Measurements from ENCODE around the gene RALGPS2. TPM values are rescaled to one million over a fixed set of nuclear protein-coding genes. Genes with fewer than 3 reads are reported as not detected.

RALGPS2 gene, protein sequence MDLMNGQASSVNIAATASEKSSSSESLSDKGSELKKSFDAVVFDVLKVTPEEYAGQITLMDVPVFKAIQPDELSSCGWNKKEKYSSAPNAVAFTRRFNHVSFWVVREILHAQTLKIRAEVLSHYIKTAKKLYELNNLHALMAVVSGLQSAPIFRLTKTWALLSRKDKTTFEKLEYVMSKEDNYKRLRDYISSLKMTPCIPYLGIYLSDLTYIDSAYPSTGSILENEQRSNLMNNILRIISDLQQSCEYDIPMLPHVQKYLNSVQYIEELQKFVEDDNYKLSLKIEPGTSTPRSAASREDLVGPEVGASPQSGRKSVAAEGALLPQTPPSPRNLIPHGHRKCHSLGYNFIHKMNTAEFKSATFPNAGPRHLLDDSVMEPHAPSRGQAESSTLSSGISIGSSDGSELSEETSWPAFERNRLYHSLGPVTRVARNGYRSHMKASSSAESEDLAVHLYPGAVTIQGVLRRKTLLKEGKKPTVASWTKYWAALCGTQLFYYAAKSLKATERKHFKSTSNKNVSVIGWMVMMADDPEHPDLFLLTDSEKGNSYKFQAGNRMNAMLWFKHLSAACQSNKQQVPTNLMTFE
- 10 to 100 TPM; 23.8 to 31.1 TPM for total RNA-seq
- polyA plus RNA-seq: 10 to 100 TPM in 1 of 3 donors, 1 to 10 TPM in 2; 3.1 to 14.6 (median 7.3) TPM
- total RNA-seq: 5.5 to 39.9 (median 19.9) reads per million in 6 experiments

DNA sequence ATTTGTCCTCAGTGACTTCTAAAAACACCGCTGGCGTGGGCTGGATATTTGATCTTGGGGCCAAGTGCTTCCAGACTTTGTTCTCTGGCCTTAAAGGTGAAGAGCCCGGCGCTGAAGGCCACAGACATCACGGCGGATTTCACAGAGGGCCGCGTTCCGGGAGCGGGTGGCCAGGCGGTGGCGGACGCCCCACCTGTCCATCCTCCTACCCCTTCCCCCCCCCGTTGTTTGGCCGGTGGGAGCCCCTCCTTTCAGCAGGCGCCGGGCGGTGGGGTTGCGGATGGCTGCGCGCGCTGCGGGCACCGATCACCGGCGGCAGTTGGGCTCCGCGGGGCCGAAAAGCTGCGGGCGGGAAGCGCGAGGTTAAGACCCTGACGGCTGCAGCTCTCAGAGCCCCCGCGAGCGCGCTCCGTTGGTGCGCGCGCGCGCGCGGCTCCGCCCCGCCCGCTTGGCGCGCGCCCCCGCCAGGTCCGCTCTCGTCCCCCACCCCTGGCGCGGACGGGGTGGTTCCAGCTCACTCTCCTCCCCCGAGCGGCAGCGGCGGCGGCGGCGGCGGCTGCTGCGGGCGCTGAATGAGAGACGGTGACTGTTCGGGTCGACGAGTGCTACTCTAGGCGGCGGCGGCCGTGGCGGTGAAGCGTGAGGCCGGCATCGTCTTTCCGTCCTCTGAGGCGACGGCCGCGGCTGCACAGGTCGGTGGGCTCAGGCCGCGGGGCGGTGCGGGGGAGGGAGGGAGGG is at the start of gene RALGPS2:
RALGPS2 (plus strand) TSS at position 517 of the 738 bp plus-strand sequence. CDS start 51,521 bp downstream, outside the sequence.
- ATAC-seq (peak; percentile 75 to 80), DNase-seq (peak; percentile 46 to 84 (median 72))
- peaks cover 6 to 40% (median 22%) of the 10 kb centered on the region in 4 donors for H3K4me1 Mint-ChIP-seq
- H3K27me3 Mint-ChIP-seq: peaks cover 0 to 1% (median 0%) of the 10 kb centered on the region in 5 donors
- peak within 1 kb of the TSS; percentile 41 to 95 (median 92) for H3K27ac Mint-ChIP-seq
- no peaks in the 10 kb centered on the region for H3K36me3 Mint-ChIP-seq
- peak within 1 kb of the TSS; percentile 85 to 93 (median 91) for H3K4me3 Mint-ChIP-seq
- POLR2A ChIA-PET: interaction anchor here (1.0 kb wide), 2 partner anchors 119 to 182 kb away, joined by 3 to 5 read pairs; no protein-coding TSS in a partner anchor
- H3K9me3 Mint-ChIP-seq: no peaks in the 10 kb centered on the region

DNA sequence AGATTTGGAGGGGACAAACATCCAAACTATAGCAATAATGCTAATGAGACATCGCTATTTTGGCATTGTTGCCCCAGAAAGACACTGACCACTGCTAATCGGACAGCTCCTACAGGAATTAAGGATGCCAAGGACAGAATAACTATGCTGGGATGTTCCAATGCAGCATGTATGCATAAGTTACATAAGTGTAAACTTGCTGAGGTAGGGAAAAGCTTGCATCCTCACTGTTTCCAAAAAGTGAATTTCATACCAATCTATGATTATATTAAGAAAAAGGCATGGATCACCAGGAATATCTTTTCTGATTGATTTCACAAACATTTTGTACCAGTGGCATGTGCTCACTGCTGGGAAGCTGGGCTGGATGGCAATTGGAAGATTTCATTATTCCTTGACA is 45.8 kb upstream of the RALGPS2 start:
- no peak for DNase-seq
- Mint-ChIP-seq H3K27ac (no peak overlapping the region), H3K36me3 (no peaks in the 10 kb centered on the region), H3K4me3 (no peak overlapping the region), H3K4me1 (peaks cover 0 to 20% (median 0%) of the 10 kb centered on the region in 4 donors), H3K9me3 (peaks cover 0 to 9% (median 3%) of the 10 kb centered on the region in 9 donors), H3K27me3 (peaks cover 0 to 5% (median 3%) of the 10 kb centered on the region in 5 donors)
- POLR2A ChIA-PET: no interaction called here
- no peak for ATAC-seq

DNA sequence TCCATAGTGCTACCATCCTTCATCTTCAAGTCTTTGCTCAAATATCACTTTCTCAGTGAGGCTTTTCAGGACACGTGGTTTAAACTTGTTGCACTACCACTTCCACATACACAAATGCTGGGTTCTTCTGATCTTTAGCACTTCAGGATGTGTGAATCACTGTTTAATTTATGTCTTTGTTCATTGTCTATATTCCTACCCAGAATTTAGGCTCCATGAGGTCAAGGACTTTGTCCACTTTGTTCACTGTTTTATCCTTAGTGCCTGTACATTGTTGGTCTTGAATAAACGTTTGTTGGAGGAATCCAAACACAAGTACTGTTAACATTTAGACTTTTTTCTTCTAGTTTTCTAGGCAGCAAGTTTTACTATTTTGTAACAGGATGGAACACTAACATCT is 42.6 kb upstream of the RALGPS2 start:
- ATAC-seq (no peak), DNase-seq (no peak)
- POLR2A ChIA-PET: no interaction called here
- peaks cover 0 to 7% (median 5%) of the 10 kb centered on the region in 5 donors for H3K27me3 Mint-ChIP-seq
- H3K4me1 Mint-ChIP-seq: peaks cover 0 to 21% (median 0%) of the 10 kb centered on the region in 4 donors
- no peak overlapping the region for H3K27ac Mint-ChIP-seq
- no peak overlapping the region for H3K4me3 Mint-ChIP-seq
- H3K36me3 Mint-ChIP-seq: no peaks in the 10 kb centered on the region
- peaks cover 0 to 9% (median 0%) of the 10 kb centered on the region in 9 donors for H3K9me3 Mint-ChIP-seq

DNA sequence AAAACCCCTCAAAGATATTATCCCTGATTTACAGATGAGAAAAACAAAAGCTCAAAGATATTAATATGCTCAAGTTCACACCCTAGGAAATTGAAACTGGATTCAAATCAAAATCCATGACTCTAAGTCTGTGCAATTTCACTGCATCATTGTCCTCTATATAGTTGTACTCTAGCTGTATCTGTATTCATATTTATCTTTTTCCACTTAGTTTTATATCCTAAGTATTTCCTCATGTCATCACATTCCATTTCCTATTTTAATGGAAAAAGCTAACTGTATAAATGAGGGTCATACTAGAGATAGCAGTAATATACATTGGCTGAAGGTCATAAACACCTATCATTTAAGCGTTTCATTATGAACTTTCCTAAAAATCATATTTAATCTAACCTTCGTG is 42.2 kb upstream of the RALGPS2 start:
- POLR2A ChIA-PET: no interaction called here
- no peak overlapping the region for H3K27ac Mint-ChIP-seq
- ATAC-seq (no peak), DNase-seq (no peak)
- no peaks in the 10 kb centered on the region for H3K36me3 Mint-ChIP-seq
- peaks cover 0 to 7% (median 5%) of the 10 kb centered on the region in 5 donors for H3K27me3 Mint-ChIP-seq
- peaks cover 0 to 21% (median 0%) of the 10 kb centered on the region in 4 donors for H3K4me1 Mint-ChIP-seq
- peaks cover 0 to 9% (median 0%) of the 10 kb centered on the region in 9 donors for H3K9me3 Mint-ChIP-seq
- no peak overlapping the region for H3K4me3 Mint-ChIP-seq

DNA sequence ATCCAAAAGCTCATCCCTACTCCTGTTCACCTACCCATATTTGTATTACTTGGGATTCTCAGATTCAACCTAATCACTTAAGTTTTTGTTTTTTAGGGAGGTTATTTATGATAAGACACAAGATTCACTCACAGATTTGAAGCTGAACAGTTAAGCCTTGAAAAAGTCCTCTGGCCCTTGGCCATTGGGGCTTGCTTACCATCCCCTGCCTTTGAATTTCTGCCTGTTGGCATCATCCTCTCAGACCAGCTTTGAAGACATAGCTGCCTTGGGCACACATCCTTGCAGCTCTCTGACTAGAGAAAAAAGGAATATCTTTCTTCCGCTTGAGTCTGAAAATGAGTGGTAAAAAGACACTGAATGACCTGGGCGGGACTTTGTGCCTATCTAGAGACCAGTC is 41.8 kb upstream of the RALGPS2 start:
- Mint-ChIP-seq H3K27ac (no peak overlapping the region), H3K4me1 (peaks cover 0 to 21% (median 0%) of the 10 kb centered on the region in 4 donors), H3K27me3 (peaks cover under 1 to 7% (median 5%) of the 10 kb centered on the region in 5 donors), H3K4me3 (no peak overlapping the region), H3K9me3 (peaks cover 0 to 9% (median 0%) of the 10 kb centered on the region in 9 donors), H3K36me3 (no peaks in the 10 kb centered on the region)
- no peak for DNase-seq
- no peak for ATAC-seq
- POLR2A ChIA-PET: no interaction called here

DNA sequence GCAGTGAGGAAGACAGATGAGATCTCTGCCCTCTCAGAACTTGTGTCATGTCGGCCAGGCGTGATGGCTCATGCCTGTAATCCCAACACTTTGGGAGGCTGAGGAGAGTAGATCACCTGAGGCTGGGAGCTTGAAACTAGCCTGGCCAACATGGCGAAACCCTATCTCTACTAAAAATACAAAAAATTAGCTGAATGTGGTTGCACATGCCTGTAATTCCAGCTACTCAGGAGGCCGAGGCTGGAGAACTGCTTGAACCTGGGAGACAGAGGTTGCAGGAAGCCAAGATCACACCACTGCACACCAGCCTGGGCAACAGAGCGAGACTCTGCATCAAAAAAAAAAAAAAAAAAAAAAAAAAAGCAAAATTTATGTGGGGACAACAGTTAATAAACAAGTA is 40.9 kb upstream of the RALGPS2 start:
- no peak for DNase-seq
- no peak overlapping the region for H3K4me3 Mint-ChIP-seq
- no peak for ATAC-seq
- peaks cover 3 to 7% (median 5%) of the 10 kb centered on the region in 5 donors for H3K27me3 Mint-ChIP-seq
- peaks cover 0 to 9% (median 0%) of the 10 kb centered on the region in 9 donors for H3K9me3 Mint-ChIP-seq
- H3K27ac Mint-ChIP-seq: no peak overlapping the region
- POLR2A ChIA-PET: no interaction called here
- H3K36me3 Mint-ChIP-seq: no peaks in the 10 kb centered on the region
- H3K4me1 Mint-ChIP-seq: peaks cover 0 to 21% (median 0%) of the 10 kb centered on the region in 4 donors

DNA sequence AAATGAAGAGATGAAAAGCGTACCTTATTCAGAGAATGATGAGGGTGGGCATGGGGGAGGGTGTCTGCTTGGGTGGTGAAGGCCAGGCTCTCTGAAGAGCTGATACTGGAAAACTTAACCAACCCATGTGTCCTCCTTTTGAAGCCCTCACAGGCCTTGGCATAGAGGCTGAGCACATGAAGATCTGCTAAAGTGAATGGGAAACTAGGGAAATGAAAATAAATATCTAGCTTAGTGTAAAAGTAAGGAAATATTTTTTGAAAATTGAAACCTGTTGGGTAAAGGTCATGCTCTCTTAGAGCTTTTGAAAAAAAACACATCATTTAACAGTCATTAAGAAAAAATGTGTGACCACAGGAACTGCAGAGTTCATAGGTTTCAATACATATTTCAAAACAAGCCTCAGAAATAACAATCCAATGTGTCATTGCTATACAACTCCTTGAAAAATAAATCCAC is 40.5 kb upstream of the RALGPS2 start:
- H3K36me3 Mint-ChIP-seq: no peaks in the 10 kb centered on the region
- no peak for DNase-seq
- no peak overlapping the region for H3K27ac Mint-ChIP-seq
- H3K4me1 Mint-ChIP-seq: peaks cover 0 to 21% (median 0%) of the 10 kb centered on the region in 4 donors
- peaks cover 0 to 9% (median 0%) of the 10 kb centered on the region in 9 donors for H3K9me3 Mint-ChIP-seq
- no peak overlapping the region for H3K4me3 Mint-ChIP-seq
- H3K27me3 Mint-ChIP-seq: peaks cover 3 to 7% (median 5%) of the 10 kb centered on the region in 5 donors
- ATAC-seq: no peak
- POLR2A ChIA-PET: no interaction called here

DNA sequence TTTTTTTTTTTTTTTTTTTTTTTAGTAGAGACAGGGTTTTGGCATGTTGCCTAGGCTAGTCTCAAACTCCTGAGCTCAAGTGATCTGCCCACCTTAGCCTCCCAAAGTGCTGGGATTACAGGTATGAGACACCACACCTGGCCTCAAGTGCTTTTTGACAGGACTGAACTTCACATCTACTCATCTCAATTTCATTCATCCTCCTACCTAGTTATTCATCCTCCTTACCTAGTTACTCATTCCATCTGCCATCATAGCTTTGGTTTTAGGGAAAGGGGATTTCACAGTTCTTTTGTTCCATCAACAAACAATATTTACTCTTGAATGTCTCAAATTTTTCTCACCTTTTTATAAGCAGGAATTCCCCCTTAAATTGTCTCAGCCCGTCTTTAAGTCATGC is 38.6 kb upstream of the RALGPS2 start:
- ATAC-seq (no peak), DNase-seq (no peak)
- Mint-ChIP-seq H3K4me3 (no peak overlapping the region), H3K27me3 (peaks cover under 1 to 7% (median 3%) of the 10 kb centered on the region in 5 donors), H3K27ac (no peak overlapping the region), H3K36me3 (no peaks in the 10 kb centered on the region), H3K9me3 (peaks cover 0 to 3% (median 0%) of the 10 kb centered on the region in 9 donors), H3K4me1 (peaks cover 0 to 19% (median 0%) of the 10 kb centered on the region in 4 donors)
- POLR2A ChIA-PET: no interaction called here

DNA sequence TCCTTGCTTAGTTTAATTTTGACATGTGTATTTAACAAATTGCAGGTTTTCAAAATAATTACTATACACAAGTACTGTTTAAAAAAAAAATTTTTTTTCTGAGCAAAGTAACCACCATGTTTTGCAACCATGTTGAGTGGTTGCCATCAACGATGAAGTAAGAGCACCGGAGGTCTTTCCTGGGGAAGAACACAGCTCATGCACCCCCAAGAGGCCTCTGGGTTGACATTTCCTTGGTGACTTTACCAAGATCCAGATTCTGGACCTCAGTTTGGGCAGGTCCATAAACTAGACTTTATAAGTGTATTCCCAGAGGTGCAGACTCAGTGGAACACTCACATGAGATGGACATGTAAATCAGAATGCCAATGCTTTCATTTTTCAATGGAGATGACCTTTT is 36.8 kb upstream of the RALGPS2 start:
- no peaks in the 10 kb centered on the region for H3K36me3 Mint-ChIP-seq
- no peaks in the 10 kb centered on the region for H3K9me3 Mint-ChIP-seq
- H3K4me1 Mint-ChIP-seq: peaks cover 0 to 17% (median 0%) of the 10 kb centered on the region in 4 donors
- H3K27me3 Mint-ChIP-seq: peaks cover 0 to 7% (median 3%) of the 10 kb centered on the region in 5 donors
- POLR2A ChIA-PET: no interaction called here
- ATAC-seq (no peak), DNase-seq (no peak)
- H3K27ac Mint-ChIP-seq: no peak overlapping the region
- no peak overlapping the region for H3K4me3 Mint-ChIP-seq

DNA sequence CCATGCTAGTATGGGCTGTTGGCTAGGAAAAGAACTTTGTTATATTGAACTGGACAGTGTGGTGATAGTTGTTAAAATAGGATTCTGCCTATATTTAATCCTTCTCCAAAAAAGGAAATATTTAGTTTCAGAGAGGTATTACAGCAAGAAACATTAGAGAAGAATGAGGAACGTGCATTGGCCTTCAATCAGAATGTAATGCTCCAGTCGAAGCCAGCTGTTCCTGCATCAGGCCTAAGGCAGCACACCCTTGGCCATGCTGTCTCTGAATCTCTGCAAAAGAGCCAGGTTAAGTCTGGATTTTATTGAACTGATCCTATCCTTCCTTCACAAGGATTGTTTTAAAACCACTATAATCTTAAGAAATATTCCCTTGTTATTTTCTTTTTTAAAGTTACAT is 35.3 kb upstream of the RALGPS2 start:
- POLR2A ChIA-PET: no interaction called here
- Mint-ChIP-seq H3K27ac (no peak overlapping the region), H3K36me3 (no peaks in the 10 kb centered on the region), H3K27me3 (peaks cover 0 to 4% (median 1%) of the 10 kb centered on the region in 5 donors), H3K9me3 (no peaks in the 10 kb centered on the region), H3K4me1 (peaks cover 0 to 6% (median 0%) of the 10 kb centered on the region in 4 donors), H3K4me3 (no peak overlapping the region)
- DNase-seq (no peak), ATAC-seq (no peak)

DNA sequence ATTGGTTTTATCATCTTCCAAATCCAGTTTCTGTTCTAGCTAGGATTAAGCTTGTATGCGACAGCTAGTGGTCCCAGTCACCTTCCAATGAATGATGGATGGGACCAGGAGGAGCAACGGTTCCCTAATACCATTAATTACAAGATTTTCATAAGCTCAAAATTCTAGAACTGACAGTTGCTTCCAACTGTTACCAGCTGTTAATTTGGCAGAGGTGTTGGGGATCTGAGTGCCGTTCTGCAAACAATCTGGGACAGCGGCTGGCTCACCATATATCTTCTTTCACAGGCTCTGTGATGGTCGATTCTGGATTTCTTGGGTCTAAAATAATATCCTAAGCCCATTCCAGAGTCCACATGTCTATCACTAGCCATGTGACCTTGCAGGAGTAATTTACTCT is 34.5 kb upstream of the RALGPS2 start:
- Mint-ChIP-seq H3K27ac (no peak overlapping the region), H3K9me3 (no peaks in the 10 kb centered on the region), H3K4me1 (peaks cover 0 to 5% (median 0%) of the 10 kb centered on the region in 4 donors), H3K4me3 (no peak overlapping the region), H3K27me3 (peaks cover 0 to 4% (median 1%) of the 10 kb centered on the region in 5 donors), H3K36me3 (no peaks in the 10 kb centered on the region)
- no peak for DNase-seq
- POLR2A ChIA-PET: no interaction called here
- ATAC-seq: no peak

DNA sequence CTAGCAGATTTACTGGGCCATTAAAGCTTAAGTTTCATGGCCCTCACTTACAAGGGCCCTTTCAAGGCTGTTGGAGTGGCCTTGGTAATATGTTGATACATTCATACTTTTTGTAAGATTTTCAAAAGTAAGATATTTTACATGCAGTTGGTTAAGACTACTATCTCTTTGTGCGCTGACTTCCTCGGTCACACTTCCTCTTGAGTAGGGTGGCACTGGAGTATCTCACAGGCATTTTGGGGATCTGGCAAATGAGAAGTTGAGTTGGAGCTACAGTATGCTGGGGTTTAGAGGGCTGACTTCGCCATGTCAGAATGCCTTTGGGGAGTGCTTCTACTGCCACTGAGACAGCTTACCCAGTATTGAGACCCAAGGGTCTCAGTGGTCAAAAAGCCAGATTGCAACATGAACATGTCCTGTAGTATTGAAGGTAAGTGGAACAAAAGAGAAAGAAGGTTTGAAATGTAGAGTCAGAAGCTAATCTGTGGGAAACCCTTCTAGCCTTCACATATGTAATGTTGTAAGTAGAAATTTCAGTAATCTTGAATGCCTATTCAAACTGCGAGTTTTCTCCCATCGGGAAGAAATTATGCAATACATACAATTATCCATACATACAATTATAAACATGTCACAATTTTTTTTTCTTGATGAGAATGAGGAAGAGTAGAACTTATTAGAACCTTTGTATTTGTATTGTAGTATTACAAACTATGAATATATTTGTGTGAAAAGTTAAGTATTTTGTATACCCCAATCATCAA is 32.3 kb upstream of the RALGPS2 start:
- Mint-ChIP-seq H3K27me3 (peaks cover 0 to 4% (median 0%) of the 10 kb centered on the region in 5 donors), H3K4me3 (no peak overlapping the region), H3K27ac (no peak overlapping the region), H3K4me1 (peaks cover 0 to 5% (median 0%) of the 10 kb centered on the region in 4 donors), H3K9me3 (no peaks in the 10 kb centered on the region), H3K36me3 (no peaks in the 10 kb centered on the region)
- no peak for ATAC-seq
- no peak for DNase-seq
- POLR2A ChIA-PET: no interaction called here

Measured in naive thymus-derived CD8-positive, alpha-beta T cell (primary cell).